ENCODE data around the gene INSYN1. TPM values are rescaled to one million over a fixed set of nuclear protein-coding genes. Genes with fewer than 3 reads are reported as not detected.

INSYN1 gene
- total and polyA plus RNA-seq, 10 of the 15 experiments (the other 5 are each of a cell fraction or from before 2014, with no cell fraction given) = not detected

DNA sequence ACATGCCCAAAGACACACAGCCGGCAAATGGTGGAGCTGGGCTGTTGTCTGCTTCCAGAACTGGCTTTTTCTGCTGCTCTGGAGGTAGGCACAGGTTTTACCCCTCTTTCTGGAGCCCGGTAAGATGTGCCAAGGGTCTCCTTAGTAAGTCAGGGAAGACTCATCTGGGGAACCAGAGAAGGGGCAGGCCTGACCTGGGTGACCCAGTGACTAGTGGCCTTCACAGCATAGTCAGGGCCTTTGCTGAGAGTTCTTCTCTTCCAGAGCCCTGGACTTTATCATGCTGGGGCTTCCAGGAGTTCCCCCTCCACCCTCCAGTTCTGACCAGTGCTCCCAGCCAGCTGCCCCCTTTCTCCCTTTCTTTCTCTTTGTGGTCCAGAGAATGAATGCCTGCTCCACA is 65.8 kb downstream of the INSYN1 start:
- H3K27me3 ChIP-seq (replicated peaks in 1 of 2; ENCODE audit: control insufficient read depth in 2 of 2, insufficient read depth in 2 of 2, low read length in 1 of 2) = peaks cover 5 to 6% of the 10 kb centered on the region in 2 experiments; a peak in 3 of 4 replicates
- H4K20me1 ChIP-seq (ENCODE audit: control insufficient read depth, insufficient read depth) = no peaks in the 10 kb centered on the region
- H3K4me3 ChIP-seq = no peak overlapping the region
- ChIA-PET CTCF (interaction anchor here (1.8 kb wide), 1 partner anchor 51 kb away, joined by 6 read pairs; no protein-coding TSS in a partner anchor), RAD21 (ENCODE audit: unreplicated experiment) (interaction anchor here (1.6 kb wide), 1 partner anchor 51 kb away, joined by 4 read pairs; no protein-coding TSS in a partner anchor), POLR2A (no interaction called here), SMC1A (ENCODE audit: uncharacterized antibody, unreplicated experiment) (interaction anchor here (0.6 to 1.3 kb wide), 3 partner anchors 10 to 36 kb away, joined by 3 read pairs; no protein-coding TSS in a partner anchor)
- no peak overlapping the region for H3K4me2 ChIP-seq (ENCODE audit: control insufficient read depth, insufficient read depth)
- intact Hi-C loops (cut with micrococcal nuclease; ENCODE audit: unreplicated experiment) (no loop called here), in situ Hi-C loops (cut with MboI) (no loop called here)
- WGBS (ENCODE audit: insufficient coverage, insufficient replicate concordance, low lambda C conversion rate, missing lambda C conversion rate) = 3% methylated on average over 2 of the region's 2 CpGs
- no peak overlapping the region for H2AFZ ChIP-seq (ENCODE audit: control insufficient read depth, low read depth, low read length)
- H3K9me3 ChIP-seq (replicated peaks; ENCODE audit: control insufficient read depth, insufficient read depth, low read length) = no peaks in the 10 kb centered on the region
- no peak overlapping the region for H3K27ac ChIP-seq (ENCODE audit: control insufficient read depth, insufficient read depth)
- no peak overlapping the region for H3K9ac ChIP-seq (ENCODE audit: control insufficient read depth, insufficient read depth, low read length)
- H3K4me1 ChIP-seq (ENCODE audit: control insufficient read depth, insufficient read depth, low read length) = no peaks in the 10 kb centered on the region
- DNase-seq (ENCODE audit: low read depth, low spot score) = no peak
- no TSS peak for BruUV-seq (replicated peaks)
- ATAC-seq = no peak
- TF ChIP-seq MXI1 (IDR thresholded peaks at IDR 0.05; ENCODE audit: low read depth, low read length) = no peak
- TF ChIP-seq, protein P1, sequence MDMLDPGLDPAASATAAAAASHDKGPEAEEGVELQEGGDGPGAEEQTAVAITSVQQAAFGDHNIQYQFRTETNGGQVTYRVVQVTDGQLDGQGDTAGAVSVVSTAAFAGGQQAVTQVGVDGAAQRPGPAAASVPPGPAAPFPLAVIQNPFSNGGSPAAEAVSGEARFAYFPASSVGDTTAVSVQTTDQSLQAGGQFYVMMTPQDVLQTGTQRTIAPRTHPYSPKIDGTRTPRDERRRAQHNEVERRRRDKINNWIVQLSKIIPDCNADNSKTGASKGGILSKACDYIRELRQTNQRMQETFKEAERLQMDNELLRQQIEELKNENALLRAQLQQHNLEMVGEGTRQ (IDR thresholded peaks at IDR 0.05; ENCODE audit: borderline replicate concordance, low read depth, low read length) = no peak
- no peak for TF ChIP-seq ZNF24 (IDR thresholded peaks at IDR 0.05)
- TF ChIP-seq, protein P2, sequence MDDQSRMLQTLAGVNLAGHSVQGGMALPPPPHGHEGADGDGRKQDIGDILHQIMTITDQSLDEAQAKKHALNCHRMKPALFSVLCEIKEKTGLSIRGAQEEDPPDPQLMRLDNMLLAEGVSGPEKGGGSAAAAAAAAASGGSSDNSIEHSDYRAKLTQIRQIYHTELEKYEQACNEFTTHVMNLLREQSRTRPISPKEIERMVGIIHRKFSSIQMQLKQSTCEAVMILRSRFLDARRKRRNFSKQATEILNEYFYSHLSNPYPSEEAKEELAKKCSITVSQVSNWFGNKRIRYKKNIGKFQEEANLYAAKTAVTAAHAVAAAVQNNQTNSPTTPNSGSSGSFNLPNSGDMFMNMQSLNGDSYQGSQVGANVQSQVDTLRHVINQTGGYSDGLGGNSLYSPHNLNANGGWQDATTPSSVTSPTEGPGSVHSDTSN (IDR thresholded peaks at IDR 0.05; ENCODE audit: insufficient replicate concordance, low read depth, low read length) = no peak
- TF ChIP-seq HDGF (IDR thresholded peaks at IDR 0.05) = no peak
- TF ChIP-seq, protein P3, sequence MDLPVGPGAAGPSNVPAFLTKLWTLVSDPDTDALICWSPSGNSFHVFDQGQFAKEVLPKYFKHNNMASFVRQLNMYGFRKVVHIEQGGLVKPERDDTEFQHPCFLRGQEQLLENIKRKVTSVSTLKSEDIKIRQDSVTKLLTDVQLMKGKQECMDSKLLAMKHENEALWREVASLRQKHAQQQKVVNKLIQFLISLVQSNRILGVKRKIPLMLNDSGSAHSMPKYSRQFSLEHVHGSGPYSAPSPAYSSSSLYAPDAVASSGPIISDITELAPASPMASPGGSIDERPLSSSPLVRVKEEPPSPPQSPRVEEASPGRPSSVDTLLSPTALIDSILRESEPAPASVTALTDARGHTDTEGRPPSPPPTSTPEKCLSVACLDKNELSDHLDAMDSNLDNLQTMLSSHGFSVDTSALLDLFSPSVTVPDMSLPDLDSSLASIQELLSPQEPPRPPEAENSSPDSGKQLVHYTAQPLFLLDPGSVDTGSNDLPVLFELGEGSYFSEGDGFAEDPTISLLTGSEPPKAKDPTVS (IDR thresholded peaks at IDR 0.05; ENCODE audit: low read depth, low read length) = no peak
- TF ChIP-seq, protein P4, sequence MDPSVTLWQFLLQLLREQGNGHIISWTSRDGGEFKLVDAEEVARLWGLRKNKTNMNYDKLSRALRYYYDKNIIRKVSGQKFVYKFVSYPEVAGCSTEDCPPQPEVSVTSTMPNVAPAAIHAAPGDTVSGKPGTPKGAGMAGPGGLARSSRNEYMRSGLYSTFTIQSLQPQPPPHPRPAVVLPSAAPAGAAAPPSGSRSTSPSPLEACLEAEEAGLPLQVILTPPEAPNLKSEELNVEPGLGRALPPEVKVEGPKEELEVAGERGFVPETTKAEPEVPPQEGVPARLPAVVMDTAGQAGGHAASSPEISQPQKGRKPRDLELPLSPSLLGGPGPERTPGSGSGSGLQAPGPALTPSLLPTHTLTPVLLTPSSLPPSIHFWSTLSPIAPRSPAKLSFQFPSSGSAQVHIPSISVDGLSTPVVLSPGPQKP (IDR thresholded peaks at IDR 0.05; ENCODE audit: low read depth, low read length) = no peak
- TF ChIP-seq SUPT20H (IDR thresholded peaks at IDR 0.05; ENCODE audit: borderline replicate concordance, control insufficient read depth, low read depth, low read length) = no peak
- no peak for TF ChIP-seq EGR1 (IDR thresholded peaks at IDR 0.05; ENCODE audit: borderline replicate concordance in 1 of 2, low read depth in 2 of 2, low read length in 2 of 2)
- no peak for TF ChIP-seq NKRF (conservative IDR thresholded peaks at IDR 0.05)
- no peak for FAIRE-seq
- no peaks in the 10 kb centered on the region for H3K36me3 ChIP-seq (ENCODE audit: control insufficient read depth in 2 of 2, insufficient read depth in 2 of 2, low read length in 1 of 2)
- no peaks in the 10 kb centered on the region for H3K79me2 ChIP-seq (ENCODE audit: control insufficient read depth, insufficient read depth, low read length)

Measured in GM12878 (cell line).